Psoas muscle (tissue), 8 donors: Measurements from ENCODE around the gene RIMS3. TPM values are rescaled to one million over a fixed set of nuclear protein-coding genes. Genes with fewer than 3 reads are reported as not detected.

Experiments used
- ATAC-seq, 4 donors: fragments of 200-7000 bp; cut with Tn5 transposase; one replicate each; pipeline ENCODE4 v1.9.1; 2020; ENCODE audit warnings: moderate library complexity in 3 of 4, mild to moderate bottlenecking in 2 of 4
- DNase-seq, 2 donors: peaks; one replicate each; pipeline ENCODE4 v3.0.0-alpha.2; 2020
- H3K27ac ChIP-seq: fragments of 200-600 bp; one replicate; pipeline ENCODE4 v1.8.0; 2022
- H3K27me3 ChIP-seq, 3 donors: fragments of 200-600 bp in 1 of 3; one replicate each; pipeline versions ENCODE4 v1.6.1 to v1.8.0; 2013 to 2022; ENCODE audit warnings: low read length in 2 of 3, mild to moderate bottlenecking in 2 of 3, moderate library complexity in 1 of 3; ENCODE audit not compliant: insufficient read depth in 3 of 3
- H3K36me3 ChIP-seq, 2 donors: fragments of 200-600 bp in 1 of 2; one replicate each; pipeline versions ENCODE4 v1.6.1 to v1.8.0; 2013 to 2022; ENCODE audit warnings: low read depth in 1 of 2, mild to moderate bottlenecking in 1 of 2, moderate library complexity in 1 of 2; ENCODE audit not compliant: insufficient read depth in 1 of 2
- H3K4me1 ChIP-seq: fragments of 200-600 bp; one replicate; pipeline ENCODE4 v1.8.0; 2022
- H3K4me3 ChIP-seq: fragments of 200-600 bp; one replicate; pipeline ENCODE4 v1.8.0; 2022; ENCODE audit warnings: mild to moderate bottlenecking
- H3K9me3 ChIP-seq: fragments of 200-600 bp; one replicate; pipeline ENCODE4 v1.8.0; 2022
- CTCF ChIP-seq: fragments of 200-600 bp; IDR thresholded peaks from one replicate; pipeline ENCODE4 v1.8.0; 2022; ENCODE audit warnings: antibody characterized with exemption
- WGBS, 3 donors: extraction: QIAGEN DNeasy Blood & Tissue Kit; methylation state at CpG; one replicate each; pipeline versions ENCODE4 v1.1.6 to v1.1.7; 2013; 5-methylcytosine and 5-hydroxymethylcytosine counted together
- intact Hi-C, 2 donors: fragments of 100-400 bp; cut with DNase I; formaldehyde crosslinking; loops; one replicate each; pipeline versions ENCODE4 v1.11.0 to v1.14.2; 2022
- polyA plus RNA-seq, 3 donors: library from polyadenylated mRNA; stranded (reverse); fragments of 200-250 nt; gene quantifications; one replicate each; pipeline ENCODE4 v1.2.3, GENCODE V29; 2013
- total RNA-seq, 4 donors: library from RNA; stranded (reverse); fragmentation: NEBNext Ultra II Directional in 2 of 4; extraction: Animal tissue kit (Norgen Biotek cat#: 25700) in 2 of 4; gene quantifications; one replicate each; pipeline versions ENCODE4 v1.2.1 to v1.2.4, GENCODE V29; 2021 to 2023
- donor health status: healthy with polysubstance abuse.
- donor health status: DM: no; HTN: no; CAD: no; lungs with moderate emphysema.
- donor health status: Bipolar disorder and iron deficiency.
- donor health status: healthy.
- donor health status: DM: yes; HTN: yes; CAD: no.
- donor health status: DM: no; HTN: no; CAD: no.
- donor health status: DM: no; HTN: no; CAD: no.
- donor health status: DM: yes; HTN: yes; CAD: no.

RIMS3 gene
- total and polyA plus RNA-seq, 7 donors: 0.07 to 0.42 (median 0.31) TPM

DNA sequence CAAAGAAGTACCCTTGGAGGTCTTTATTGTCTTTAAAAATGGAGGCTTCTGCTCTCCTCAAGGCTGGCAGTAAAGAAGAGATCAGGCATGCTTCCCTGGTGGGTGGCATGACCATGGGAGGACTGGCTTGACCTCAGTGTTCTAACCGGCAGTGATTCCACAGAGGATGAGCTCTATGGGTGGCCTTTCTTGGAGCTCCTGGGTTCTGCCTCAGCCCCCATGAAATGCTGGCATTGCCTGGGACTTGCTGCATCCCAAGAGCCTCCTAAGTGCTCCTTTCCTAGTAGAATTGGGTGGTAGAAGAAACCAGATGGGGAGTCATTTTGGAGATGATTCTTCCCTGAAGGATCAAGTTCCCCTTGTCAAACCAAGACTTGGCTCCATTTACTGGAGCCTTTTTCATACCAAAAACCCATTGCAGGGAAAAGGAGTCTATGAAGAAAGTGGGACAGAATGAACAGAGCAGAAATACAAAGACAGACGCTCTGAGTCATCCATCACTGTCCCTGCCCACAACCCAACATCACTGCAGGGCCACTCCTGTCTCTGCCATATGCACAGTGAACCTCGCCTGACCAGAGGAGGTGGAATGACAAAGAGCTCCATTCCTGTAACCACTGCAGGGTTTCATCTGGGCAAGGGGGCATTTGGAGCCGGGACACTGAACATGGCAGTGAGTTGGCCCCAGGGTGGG is 42.4 kb downstream of the RIMS3 start:
- H3K4me3 ChIP-seq: no peak overlapping the region
- no peak for TF ChIP-seq CTCF
- no peaks in the 10 kb centered on the region for H3K36me3 ChIP-seq
- H3K9me3 ChIP-seq: no peaks in the 10 kb centered on the region
- DNase-seq (no peak), ATAC-seq (no peak)
- no peaks in the 10 kb centered on the region for H3K27me3 ChIP-seq
- 78 to 86% (median 81%) methylated on average over 4 of the region's 4 CpGs for WGBS, 3 donors
- H3K27ac ChIP-seq: no peak overlapping the region
- intact Hi-C loops: loop anchor here in 1 of 2 donors (5.0 to 10.0 kb wide), 2 partner anchors 152 to 229 kb away; no protein-coding TSS in a partner anchor
- no peaks in the 10 kb centered on the region for H3K4me1 ChIP-seq

DNA sequence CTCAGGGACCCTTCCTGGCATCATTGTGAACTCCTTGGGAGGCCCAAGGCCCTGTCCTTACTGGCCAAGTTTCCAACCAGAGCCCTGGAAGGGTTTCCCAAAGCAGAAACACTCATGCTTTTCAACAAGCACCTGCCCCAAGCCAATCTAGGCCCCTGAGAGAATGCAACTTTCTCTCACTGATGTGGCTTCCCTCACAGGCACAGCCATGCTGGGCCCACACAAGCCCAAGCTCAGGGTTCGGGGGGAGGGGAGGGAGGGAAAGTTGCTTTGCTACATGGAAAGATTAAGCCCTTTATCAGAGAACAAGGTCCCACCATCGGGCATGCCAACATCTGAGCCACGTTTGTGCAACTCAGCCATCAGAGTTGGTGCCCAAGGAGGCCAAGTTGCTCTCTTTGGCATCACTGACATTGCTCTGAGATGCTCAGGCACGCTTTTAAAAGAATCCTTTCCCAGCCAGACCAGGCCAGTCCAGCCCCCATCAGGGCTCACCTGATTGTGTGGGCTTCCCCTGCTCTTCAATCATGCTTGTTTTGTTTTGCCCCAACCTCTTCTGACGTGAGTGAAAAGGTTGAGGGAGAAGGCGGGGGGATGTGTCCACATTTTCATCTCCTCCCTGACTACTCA is 43.5 kb downstream of the RIMS3 start:
- Histone ChIP-seq H3K9me3 (no peaks in the 10 kb centered on the region), H3K27ac (no peak overlapping the region), H3K36me3 (no peaks in the 10 kb centered on the region), H3K4me1 (no peaks in the 10 kb centered on the region), H3K27me3 (no peaks in the 10 kb centered on the region), H3K4me3 (no peak overlapping the region)
- WGBS, 3 donors: 75 to 93% (median 85%) methylated on average over 6 of the region's 6 CpGs
- no peak for TF ChIP-seq CTCF
- DNase-seq (no peak), ATAC-seq (no peak)
- intact Hi-C loops: loop anchor here in 1 of 2 donors (5.0 to 10.0 kb wide), 2 partner anchors 153 to 230 kb away; no protein-coding TSS in a partner anchor

- WGBS, 3 donors: 28 to 42% (median 31%) methylated on average over 3 of the region's 3 CpGs
- TF ChIP-seq CTCF: no peak
- intact Hi-C loops: loop anchor here in 1 of 2 donors (5.0 to 10.0 kb wide), 2 partner anchors 154 to 232 kb away; no protein-coding TSS in a partner anchor
Observed at GRCh38 chr1:40620586-40621210, 44.8 kb downstream of the RIMS3 start.

GRCh38 chr1:40620150-40620549 is 45.3 kb downstream of the RIMS3 start:
- no peaks in the 10 kb centered on the region for H3K4me1 ChIP-seq
- no peak for TF ChIP-seq CTCF
- no peaks in the 10 kb centered on the region for H3K9me3 ChIP-seq
- DNase-seq: no peak
- ATAC-seq: no peak
- H3K36me3 ChIP-seq: no peaks in the 10 kb centered on the region
- no peak overlapping the region for H3K4me3 ChIP-seq
- WGBS, 3 donors: 62 to 79% (median 70%) methylated on average over 5 of the region's 5 CpGs
- no peaks in the 10 kb centered on the region for H3K27me3 ChIP-seq
- intact Hi-C loops: loop anchor here in 1 of 2 donors (5.0 to 10.0 kb wide), 2 partner anchors 155 to 232 kb away; no protein-coding TSS in a partner anchor
- H3K27ac ChIP-seq: no peak overlapping the region

More at GRCh38 chr1:40620586-40621210, 44.8 kb downstream of the RIMS3 start:
- Histone ChIP-seq H3K4me1 (no peaks in the 10 kb centered on the region), H3K9me3 (no peaks in the 10 kb centered on the region), H3K27ac (no peak overlapping the region), H3K4me3 (no peak overlapping the region), H3K36me3 (no peaks in the 10 kb centered on the region), H3K27me3 (no peaks in the 10 kb centered on the region)
- DNase-seq: no peak
- no peak for ATAC-seq
